Renal cortical epithelial cell (primary cell): ENCODE data around the gene NUDCD2. TPM values are rescaled to one million over a fixed set of nuclear protein-coding genes. Genes with fewer than 3 reads are reported as not detected.
"Not testable (repeated sequence)": the region's sequence is repeated elsewhere in the genome, so short reads cannot be mapped to it uniquely, and the experiment has no call there.

Source experiments
- DNase-seq: peaks from one replicate; pipeline ENCODE4 v3.0.0-alpha.2; 2011; ENCODE audit warnings: low read depth
- total RNA-seq: library from RNA; depleted of rRNA; stranded (reverse); fragments of >200 nt; gene quantifications from 2 replicates; pipeline ENCODE4 v1.2.3, GENCODE V29; 2014

The NUDCD2 gene
- total RNA-seq, 1 donor from 2014 or later: 5.3 TPM

DNA sequence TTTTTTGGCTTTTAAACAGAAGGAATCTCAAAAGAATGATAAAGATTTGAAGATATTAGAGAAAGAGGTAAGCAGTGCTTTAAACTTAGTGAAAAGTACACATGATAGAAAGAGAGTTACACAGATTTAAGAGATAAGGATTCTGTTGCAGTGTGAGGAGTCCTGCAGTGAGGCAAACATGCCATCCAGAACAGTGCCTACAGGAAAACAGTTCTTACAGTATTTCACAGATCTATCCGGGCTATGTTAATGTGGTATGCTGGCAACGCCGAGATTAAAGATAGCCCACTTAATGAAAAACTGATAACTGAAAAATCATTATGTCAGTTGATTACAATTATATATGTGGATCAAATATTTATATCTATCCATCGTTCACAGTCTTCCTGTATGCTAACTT is 7.8 kb upstream of the NUDCD2 start:
- no peak for DNase-seq

DNA sequence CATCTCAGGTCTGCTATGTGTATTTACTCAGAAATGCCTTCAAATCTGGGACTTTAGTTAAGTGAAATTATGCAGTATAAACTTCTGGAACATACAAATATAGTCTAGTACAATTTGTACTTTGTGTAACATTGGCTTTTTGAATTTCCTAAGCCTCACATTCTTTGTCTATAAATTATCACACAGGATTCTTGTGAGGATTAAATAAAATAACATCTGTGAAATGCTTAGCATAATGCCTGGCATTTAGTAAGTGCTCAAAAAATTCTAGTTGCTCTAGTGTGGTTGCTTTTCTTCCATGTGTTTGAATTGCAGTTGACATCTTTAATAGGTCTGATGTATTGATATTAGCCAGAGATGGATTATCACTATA is 3.1 kb upstream of the NUDCD2 start:
- no peak for DNase-seq

DNA sequence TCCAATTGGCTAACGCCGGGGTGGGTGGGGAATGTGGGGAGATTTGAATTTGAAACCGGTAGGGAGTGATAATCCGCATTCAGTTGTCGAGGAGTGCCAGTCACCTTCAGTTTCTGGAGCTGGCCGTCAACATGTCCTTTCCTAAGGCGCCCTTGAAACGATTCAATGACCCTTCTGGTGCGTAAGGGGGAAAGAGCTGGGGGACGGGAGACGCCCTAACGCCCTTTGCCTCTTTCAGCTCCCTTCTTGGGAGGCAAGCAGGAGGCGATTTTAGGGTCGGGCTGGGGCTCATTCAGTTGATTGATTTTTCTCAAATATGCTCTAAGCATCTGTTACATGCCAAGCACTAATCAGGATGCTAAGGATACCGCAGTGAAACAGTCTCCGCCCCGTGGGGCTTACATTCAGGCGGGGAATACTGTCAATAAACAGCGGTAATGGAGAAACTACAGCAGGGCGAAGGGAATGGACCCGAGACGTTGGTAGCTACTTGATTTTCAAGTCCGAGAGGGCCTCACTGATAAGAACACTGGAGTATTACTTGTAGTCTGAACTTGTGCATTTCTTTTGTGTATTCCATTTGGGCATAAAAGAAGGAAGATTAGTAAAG is 765 bp upstream of the NUDCD2 start, which contains the start of gene HMMR:
Gene HMMR, plus strand, starts transcription at position 71 of the 610 bp plus-strand sequence. Its CDS starts 61 bp downstream, at position 132.
- DNase-seq: peak; percentile 44

DNA sequence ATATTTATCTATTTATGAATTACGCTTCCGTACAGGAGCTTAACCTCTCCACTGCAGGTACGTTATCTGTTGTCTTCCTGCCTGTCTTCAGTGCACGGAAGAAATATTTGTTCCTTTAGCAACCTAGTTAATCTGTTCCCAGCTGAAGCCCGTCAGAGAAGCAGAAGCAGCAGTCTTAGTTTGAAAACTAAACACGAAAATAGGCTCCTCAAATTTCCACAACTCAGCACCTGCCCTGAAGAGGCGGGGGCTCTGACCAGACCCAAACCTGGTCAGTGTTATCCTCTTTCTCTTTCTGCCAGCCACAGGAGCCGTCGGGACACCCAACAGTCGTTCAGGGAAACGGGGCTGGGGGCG is 462 bp downstream of the NUDCD2 start:
- peak; percentile 51 for DNase-seq

DNA sequence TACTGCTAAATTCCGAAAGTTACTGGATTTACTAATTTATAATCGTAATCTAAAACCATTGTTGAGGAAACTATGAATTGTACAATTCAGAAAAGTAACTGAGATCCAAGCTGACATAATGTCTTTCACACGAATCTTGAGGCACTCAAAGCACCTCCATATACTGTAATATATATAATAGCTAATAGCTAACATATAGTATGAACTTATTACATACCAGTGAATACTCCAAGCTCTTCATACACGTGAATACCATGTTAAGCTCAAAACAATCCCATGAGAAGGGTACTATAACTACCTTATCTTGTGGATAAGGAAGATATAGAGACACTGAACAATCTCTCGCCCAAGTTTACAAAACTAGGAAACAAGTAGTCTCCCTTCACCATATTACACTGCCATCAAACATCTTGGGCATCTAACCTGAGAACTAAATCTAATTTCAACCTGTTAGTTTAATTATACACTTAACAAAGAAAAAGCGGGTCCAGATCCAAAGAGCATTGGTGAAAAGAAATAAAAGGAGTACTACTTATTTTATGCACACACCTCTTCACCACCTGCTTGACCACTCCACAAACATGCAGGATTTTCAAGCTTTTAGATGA is 1.0 kb downstream of the NUDCD2 start:
- no peak for DNase-seq

DNA sequence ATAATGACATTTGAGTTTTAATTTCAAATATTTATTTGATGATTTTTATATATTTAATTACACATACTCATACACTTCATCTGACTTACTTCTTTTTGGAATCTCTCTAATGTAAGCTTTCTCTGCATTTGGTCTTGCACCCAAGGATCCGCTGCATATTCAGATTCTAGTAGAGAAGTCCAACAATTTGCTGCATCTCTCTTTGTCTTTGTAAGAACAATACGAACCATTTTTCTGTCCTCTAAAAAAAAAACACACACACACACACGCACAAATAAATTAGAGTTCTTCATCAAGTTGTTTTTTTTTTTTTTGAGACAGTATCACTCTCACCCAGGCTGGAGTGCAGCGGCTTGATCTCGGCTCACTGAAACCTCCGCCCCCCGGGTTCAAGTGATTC is 3.1 kb downstream of the NUDCD2 start:
- no peak for DNase-seq

DNA sequence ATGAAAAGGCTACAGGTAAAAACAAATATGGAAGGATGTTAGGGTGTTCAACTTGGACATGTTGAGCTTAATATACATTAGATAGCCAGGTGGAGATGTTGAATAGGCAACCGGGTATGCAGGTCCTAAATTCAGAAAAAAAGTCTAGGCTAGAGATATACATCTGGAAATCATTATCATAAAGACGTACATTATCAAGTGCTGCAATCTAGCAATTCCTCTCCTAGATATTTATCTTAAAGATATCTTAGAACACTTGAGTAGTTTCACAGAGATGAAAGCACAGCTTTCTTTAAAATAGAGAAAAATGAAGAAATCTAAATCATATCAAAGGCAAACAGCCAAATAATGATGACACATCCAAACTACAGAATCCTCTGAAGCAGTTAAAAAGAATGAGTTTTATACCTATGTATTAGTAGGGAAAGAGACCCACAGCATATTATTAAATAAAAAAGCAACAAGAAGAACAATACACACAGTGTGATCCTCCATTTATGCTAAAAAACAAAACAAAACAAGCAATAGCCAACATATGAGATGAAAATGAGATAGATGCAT is 3.8 kb downstream of the NUDCD2 start:
- no peak for DNase-seq

DNA sequence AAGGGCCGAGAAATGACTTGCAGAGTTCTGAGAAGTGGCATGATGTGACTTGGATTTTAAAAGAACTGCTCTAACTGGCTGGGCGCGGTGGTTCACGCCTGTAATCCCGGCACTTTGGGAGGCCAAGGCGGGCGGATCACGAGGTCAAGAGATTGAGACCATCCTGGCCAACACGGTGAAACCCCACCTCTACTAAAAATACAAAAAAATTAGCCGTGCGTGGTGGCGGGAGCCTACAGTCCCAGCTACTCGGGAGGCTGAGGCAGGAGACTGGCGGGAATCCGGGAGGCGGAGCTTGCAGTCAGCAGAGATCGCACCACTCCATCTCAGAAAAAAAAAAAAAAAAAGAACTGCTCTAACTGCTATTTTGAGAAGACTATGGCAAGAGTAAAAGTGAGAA is 4.5 kb downstream of the NUDCD2 start:
- not testable (repeated sequence) for DNase-seq

DNA sequence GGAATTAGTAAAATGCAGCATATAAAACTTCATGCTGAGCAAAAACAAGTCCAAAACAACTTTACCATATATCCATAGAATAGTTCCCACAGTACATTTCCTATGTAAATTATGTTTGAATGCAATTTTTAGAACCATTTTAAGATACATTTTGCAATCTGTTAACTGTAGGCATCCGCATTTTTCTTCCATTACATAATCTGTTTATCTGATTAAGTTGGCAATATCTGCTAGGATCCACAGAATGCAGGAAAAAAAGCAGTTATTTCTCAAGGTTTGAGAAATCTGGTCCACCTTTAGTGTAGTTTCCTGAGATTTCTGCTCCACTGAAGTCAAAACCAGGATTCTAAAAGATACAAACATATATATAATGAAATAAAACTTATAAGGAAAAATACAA is 6.2 kb downstream of the NUDCD2 start:
- DNase-seq: no peak

DNA sequence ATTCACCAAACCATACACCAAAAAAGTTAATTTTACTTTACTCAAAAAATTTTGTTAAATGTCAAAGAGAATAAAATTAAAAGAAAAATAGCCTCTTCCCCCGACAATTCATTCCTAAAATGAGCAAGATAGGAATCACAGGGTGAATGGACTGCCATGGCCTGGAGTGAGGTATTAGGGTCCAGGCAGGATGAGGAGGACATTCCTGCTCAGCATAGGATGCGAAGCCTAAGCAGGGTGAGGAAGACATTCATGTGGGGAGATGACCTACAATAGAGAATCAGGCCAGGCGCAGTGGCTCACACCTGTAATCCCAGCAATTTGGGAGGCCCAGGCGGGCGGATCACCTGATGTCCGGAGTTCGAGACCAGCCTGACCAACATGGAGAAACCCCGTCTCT is 8.4 kb downstream of the NUDCD2 start:
- no peak for DNase-seq

DNA sequence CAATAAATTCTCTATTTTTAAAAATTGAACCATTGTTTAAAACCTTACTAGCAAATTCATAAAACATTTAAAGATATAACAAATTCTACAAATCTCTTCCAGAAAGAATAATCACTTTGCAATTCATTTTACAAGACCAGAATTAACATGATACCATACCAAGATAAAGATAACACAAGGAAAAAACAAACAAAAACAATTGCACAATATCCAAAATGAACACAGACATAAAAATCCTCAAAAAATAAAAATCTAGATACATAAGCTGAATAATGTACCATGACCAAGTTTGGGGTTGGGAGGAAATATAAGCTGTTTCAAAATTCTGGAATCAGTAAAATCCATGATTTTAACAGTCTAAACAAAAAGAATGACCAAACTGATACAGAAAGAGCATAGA is 11.4 kb downstream of the NUDCD2 start:
- DNase-seq: no peak

DNA sequence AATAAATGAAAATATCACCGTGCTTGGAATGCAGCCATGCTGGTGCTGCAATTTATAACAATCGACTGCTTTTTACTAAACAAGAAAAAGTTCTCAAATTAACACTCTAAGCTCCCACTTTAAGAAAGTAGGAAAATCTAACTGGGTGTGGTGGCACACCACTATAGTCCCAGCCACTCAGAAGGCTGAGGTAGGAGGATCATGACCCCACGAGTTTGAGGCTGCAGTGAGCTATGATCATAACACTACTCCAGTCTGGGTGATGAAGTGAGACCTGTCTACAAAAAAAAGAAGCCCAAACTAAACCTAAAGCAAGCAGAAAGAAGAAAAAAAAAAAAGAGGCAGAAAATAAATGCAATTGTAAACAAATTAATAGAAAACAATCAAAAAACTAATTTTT is 12.0 kb downstream of the NUDCD2 start:
- DNase-seq: no peak

DNA sequence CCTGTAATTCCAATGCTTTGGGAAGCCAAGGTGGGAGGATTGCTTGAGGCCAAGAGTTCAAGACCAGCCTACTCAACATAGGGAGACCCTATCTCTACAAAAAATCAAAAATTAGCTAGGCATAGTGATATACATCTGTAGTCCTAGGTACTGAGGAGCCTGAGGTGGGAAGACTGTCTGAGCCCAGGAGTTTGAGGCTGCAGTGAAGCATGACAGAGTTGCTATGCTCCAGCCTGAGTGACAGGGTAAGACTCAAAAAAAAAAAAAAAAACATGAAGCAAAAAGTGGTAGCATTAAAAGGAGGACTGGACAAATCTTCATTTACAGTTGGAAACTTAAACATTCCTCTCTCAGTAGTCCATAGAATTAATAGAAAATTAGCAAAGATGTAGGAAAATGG is 12.7 kb downstream of the NUDCD2 start:
- no peak for DNase-seq

DNA sequence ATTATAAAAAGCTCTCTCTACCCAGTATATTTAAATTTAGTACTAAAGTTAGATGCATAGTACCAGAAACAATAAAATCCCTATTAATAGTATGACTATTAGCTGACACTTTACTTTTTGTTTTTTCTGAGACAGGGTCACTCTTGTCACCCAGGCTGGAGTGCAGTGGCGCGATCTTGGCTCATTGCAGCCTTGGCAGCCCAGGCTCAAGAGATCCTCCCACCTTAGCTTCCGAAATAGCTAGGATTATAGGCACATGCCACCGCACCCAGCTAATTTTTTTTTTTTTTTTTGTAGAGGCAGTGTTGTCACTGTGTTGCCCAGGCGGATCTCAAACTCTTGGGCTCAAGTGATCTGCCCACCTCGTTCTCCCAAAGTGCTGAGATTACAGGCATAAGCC is 14.6 kb downstream of the NUDCD2 start:
- no peak for DNase-seq

DNA sequence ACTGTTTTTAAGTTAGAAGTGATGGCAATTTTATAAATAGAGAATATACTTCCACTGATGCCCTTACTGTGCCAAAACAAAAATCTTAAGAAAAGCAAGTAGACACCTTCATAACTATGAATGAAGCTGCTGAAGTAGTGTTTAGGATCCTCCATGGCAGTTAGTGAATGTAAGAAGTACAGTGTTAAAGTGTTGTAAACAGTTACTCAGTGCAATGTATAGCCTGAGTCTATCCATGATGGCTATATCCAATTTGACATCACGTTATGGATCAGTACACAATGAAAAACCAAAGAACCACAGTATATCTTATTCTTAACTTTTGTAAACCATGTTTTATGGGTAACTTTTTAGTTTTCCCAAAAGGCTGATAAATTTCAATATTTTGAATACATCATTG is 15.4 kb downstream of the NUDCD2 start:
- no peak for DNase-seq

DNA sequence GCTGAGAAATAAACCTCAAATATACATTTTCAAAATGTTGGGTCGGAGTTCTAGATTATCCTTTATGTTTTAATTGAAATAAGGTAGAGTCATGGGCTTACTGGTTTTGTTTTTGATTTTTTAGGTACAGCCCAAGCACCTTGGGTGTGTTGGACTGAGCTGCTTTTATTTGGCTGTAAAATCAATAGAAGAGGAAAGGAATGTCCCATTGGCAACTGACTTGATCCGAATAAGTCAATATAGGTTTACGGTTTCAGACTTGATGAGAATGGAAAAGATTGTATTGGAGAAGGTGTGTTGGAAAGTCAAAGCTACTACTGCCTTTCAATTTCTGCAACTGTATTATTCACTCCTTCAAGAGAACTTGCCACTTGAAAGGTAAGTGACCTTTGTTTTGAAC is 18.9 kb downstream of the NUDCD2 start:
- no peak for DNase-seq

DNA sequence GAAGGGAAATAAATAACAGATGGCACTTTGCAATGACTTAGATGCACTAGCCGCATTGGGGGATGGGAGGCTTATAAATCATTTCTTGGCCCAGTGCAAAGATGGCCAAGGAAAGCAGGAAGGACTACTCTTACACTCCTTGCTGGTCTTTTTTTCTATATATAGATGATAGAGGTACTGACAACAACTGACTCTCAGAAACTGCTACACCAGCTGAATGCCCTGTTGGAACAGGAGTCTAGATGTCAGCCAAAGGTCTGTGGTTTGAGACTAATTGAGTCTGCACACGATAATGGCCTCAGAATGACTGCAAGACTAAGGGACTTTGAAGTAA is 20.8 kb downstream of the NUDCD2 start:
- DNase-seq: peak; percentile 72

DNA sequence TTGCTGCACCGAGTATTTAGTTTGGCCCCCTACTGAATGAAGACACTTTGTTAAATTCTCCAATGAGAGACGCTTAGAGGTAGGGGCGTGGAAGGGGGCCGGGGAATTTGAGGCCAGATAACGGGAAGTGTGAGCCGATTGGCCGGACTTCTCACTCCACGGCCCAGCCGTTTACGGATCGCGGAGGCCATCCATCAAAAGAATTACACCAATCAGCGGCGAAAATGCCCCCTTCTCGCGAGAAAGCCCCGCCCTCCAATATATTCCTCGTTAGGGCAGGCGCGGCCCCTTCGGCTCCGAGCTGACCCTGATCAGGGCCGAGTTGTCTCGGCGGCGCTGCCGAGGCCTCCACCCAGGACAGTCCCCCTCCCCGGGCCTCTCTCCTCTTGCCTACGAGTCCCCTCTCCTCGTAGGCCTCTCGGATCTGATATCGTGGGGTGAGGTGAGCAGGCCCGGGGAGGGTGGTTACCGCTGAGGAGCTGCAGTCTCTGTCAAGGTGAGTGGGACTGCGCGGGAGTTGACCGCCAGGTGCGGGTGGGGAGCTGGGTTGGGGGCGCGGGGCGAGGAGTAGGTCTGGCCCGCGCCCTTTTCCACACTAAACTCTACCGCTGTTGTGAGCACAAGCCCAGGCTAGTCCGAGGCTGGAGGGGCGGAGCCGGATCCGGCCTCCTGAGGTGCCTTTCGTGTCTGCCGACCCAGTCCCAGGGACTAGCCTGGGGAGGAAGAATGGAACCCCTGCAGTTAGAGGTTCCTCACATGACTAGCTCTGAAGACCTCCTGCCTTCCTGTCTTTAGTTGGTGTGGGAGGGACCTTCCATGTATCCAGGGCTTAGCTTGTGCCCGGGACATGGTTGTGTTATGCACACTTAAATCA is 22.4 kb downstream of the NUDCD2 start, which contains the start of gene CCNG1:
Gene CCNG1, plus strand, starts transcription at position 287 of the 874 bp plus-strand sequence. CDS start 1,662 bp downstream, outside the sequence.
- DNase-seq: peak; percentile 94

DNA sequence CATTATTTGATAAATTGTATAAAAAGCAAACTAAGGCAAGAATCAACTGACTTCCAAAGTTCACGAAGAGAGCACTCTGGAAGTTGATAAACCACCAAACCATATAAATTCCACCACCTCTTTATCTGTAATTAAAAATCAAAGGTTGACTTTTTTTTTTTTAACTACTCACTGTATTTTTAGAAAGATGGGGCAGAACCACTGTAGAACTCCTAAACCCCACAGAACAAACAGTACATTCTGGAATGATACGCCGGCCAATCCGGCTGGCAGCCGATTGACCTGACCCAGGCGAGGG is 22.9 kb downstream of the NUDCD2 start:
- no peak for DNase-seq

DNA sequence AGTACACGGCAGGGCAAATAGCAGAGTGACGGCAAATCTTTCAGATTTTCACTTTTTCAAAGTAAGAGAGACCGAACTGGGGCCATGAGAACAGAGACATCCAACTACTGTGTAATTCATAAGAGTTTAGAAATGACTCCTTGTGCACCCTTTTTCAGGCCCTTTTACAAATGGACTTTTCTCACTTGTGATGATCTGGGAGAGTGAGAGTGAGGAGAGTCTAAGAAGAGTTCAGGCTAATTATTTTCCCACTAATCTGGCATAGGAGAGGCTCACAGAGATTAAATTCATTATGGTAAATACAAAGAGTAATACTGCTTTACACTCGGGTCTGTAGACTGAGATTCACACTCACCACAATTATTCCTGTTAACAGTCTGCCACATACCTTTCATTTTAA is 23.4 kb downstream of the NUDCD2 start:
- DNase-seq: peak; percentile 7

DNA sequence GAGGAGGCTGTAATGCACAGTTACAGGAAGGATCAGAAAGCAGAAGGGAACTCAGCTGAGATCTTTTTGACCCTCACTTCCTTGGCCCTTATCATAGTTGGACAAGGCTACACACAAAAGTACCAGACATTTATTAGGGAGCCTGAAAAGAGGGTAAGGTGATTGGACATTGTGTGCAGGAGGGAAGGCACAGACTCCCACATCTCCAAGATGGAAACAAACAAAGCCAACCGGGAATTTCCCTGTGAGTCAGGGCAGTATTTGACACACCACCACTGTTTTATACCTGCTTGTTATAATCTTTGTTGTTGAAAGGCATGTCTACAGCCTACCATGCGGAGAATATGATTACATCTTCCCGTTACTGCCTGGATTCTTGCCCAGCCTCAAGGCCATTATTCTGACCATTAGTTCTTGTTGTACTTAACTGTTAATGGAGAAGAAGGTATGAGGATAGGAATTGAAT is 25.5 kb downstream of the NUDCD2 start:
- peak; percentile 96 for DNase-seq

DNA sequence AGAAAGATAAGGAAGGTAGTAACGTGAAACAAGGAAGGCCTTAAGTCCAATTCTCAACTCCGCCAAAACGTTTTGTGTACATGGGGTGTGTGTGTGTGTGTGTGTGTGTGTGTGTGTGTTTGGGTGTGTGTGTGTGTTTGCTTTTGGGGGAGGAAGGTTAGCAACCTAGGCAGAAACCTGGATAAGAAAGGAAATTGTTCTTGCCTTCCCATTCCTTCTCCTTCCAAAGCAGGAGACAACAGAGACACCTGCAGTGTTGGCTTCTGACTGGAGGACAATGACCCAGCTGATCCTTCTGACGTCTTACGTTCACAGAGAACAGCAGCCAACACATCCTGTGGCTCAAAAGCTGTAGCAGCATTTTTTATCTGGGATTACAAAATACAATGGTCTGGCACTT is 26.6 kb downstream of the NUDCD2 start:
- no peak for DNase-seq

DNA sequence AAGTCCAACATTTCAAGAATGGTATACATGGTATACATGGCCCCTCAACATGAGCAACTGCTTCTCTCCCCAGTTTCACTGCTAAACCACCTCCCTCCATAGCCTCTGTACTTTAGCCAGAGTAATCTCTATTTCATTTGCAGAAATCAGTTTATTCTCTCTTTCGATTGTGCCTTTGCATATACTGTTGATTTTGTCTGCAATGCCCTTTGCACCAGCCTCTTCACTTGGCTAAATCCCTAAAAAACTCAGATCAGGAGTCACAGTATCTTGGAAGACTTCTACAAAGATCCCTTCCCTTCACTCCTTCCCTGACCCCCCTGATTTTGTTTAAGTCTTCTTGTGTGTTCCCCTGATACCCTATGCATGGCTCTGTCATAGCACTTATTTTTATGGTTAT is 27.4 kb downstream of the NUDCD2 start:
- no peak for DNase-seq
